GM19372 (cell line): ENCODE data around the gene EP400.
"Not testable (repeated sequence)": the region's sequence is repeated elsewhere in the genome, so short reads cannot be mapped to it uniquely, and the experiment has no call there.

Experiments
- ATAC-seq: cut with Tn5 transposase; IDR thresholded peaks from one replicate; pipeline ENCODE4 v1.9.1; 2021; ENCODE audit warnings: mild to moderate bottlenecking, low read depth, moderate library complexity; ENCODE audit not compliant: unreplicated experiment

The EP400 gene

GRCh38 chr12:132077322-132078100 lies 127.8 kb downstream of the EP400 start:
- ATAC-seq = no peak

- no peak for ATAC-seq
These were observed 128.4 kb downstream of the EP400 start for GRCh38 chr12:132078190-132078589.

- no peak for ATAC-seq
These were observed 129.5 kb downstream of the EP400 start for GRCh38 chr12:132079200-132079599.

- ATAC-seq = no peak
These were observed 130.0 kb downstream of the EP400 start for GRCh38 chr12:132079695-132080094.

GRCh38 chr12:132080515-132080914 lies 130.8 kb downstream of the EP400 start:
- ATAC-seq = not testable (repeated sequence)

GRCh38 chr12:132081423-132081822 lies 131.7 kb downstream of the EP400 start:
- no peak for ATAC-seq

- ATAC-seq = peak; percentile 7
These were observed 133.8 kb downstream of the EP400 start for GRCh38 chr12:132083614-132083940.

GRCh38 chr12:132083941-132084620 lies 134.3 kb downstream of the EP400 start:
- peak; percentile 88 for ATAC-seq

- ATAC-seq = no peak
These were observed 135.0 kb downstream of the EP400 start for GRCh38 chr12:132084621-132085290.

- ATAC-seq = no peak
These were observed 135.5 kb downstream of the EP400 start for GRCh38 chr12:132085291-132085635.

GRCh38 chr12:132089407-132089910 lies 139.7 kb downstream of the EP400 start:
- no peak for ATAC-seq

- ATAC-seq = no peak
These were observed 144.6 kb downstream of the EP400 start for GRCh38 chr12:132094269-132094891.

- no peak for ATAC-seq
These were observed 146.0 kb downstream of the EP400 start for GRCh38 chr12:132095520-132096409.

GRCh38 chr12:132099739-132100138 lies 150.0 kb downstream of the EP400 start:
- no peak for ATAC-seq

- ATAC-seq = no peak
These were observed 150.7 kb downstream of the EP400 start for GRCh38 chr12:132100306-132101065.

GRCh38 chr12:132102297-132102696 lies 152.6 kb downstream of the EP400 start:
- no peak for ATAC-seq

- not testable (repeated sequence) for ATAC-seq
These were observed 153.3 kb downstream of the EP400 start for GRCh38 chr12:132103072-132103471.

GRCh38 chr12:132103542-132104308 lies 154.0 kb downstream of the EP400 start:
- ATAC-seq = no peak

GRCh38 chr12:132105467-132105866 lies 155.7 kb downstream of the EP400 start:
- no peak for ATAC-seq
